SK-N-SH treated with all-trans-retinoic acid at 6 μM for 48 hours (cell line): ENCODE measurements around the gene IKZF1.

Source experiments
- ARNTL ChIP-seq: fragments of 450-650 bp; formaldehyde crosslinking; IDR thresholded peaks from 2 replicates; pipeline ENCODE4 v1.5.0; 2020; ENCODE audit warnings: low read depth, mild to moderate bottlenecking, moderate library complexity, borderline replicate concordance
- CREB5 ChIP-seq: fragments of 250-450 bp; sonication (Bioruptor Pico); IDR thresholded peaks from 2 replicates; pipeline ENCODE4 v1.5.1; 2020; ENCODE audit warnings: low read depth, mild to moderate bottlenecking, moderate library complexity
- CSDC2 ChIP-seq: fragments of 250-450 bp; sonication (Bioruptor Pico); IDR thresholded peaks from 2 replicates; pipeline ENCODE4 v1.5.0; 2020; ENCODE audit warnings: mild to moderate bottlenecking, moderate library complexity
- ESRRG ChIP-seq: fragments of 250-450 bp; sonication (Bioruptor Pico); IDR thresholded peaks from 2 replicates; pipeline ENCODE4 v1.6.1; 2021; ENCODE audit warnings: mild to moderate bottlenecking
- ISL1 ChIP-seq: fragments of 250-450 bp; sonication (Bioruptor Pico); IDR thresholded peaks from 2 replicates; pipeline ENCODE4 v2.1.2; 2022; ENCODE audit warnings: mild to moderate bottlenecking, moderate library complexity
- RARB ChIP-seq: fragments of 250-450 bp; sonication (Bioruptor Pico); IDR thresholded peaks from 2 replicates; pipeline ENCODE4 v1.8.0; 2021; ENCODE audit warnings: mild to moderate bottlenecking, moderate library complexity
- SNAI2 ChIP-seq: fragments of 250-450 bp; sonication (Bioruptor Pico); IDR thresholded peaks from 2 replicates; pipeline ENCODE4 v1.5.0; 2020; ENCODE audit warnings: mild to moderate bottlenecking, moderate library complexity
- TCF4 ChIP-seq: fragments of 250-450 bp; sonication (Bioruptor Pico); IDR thresholded peaks from 2 replicates; pipeline ENCODE4 v1.8.0; 2021; ENCODE audit warnings: mild to moderate bottlenecking, moderate library complexity, borderline replicate concordance
- TSHZ2 ChIP-seq: fragments of 250-450 bp; sonication (Bioruptor Pico); IDR thresholded peaks from 2 replicates; pipeline ENCODE4 v1.5.0; 2020; ENCODE audit warnings: mild to moderate bottlenecking, moderate library complexity
- ZFP3 ChIP-seq: fragments of 250-450 bp; sonication (Bioruptor Pico); IDR thresholded peaks from 2 replicates; pipeline ENCODE4 v1.5.0; 2020; ENCODE audit warnings: mild to moderate bottlenecking, moderate library complexity
- ZNF8 ChIP-seq: fragments of 450-650 bp; formaldehyde crosslinking; IDR thresholded peaks from 2 replicates; pipeline ENCODE4 v1.5.0; 2020; ENCODE audit warnings: mild to moderate bottlenecking, moderate library complexity
- TF ChIP-seq, protein P1 (sequence below): fragments of 250-450 bp; sonication (Bioruptor Pico); IDR thresholded peaks from 2 replicates; pipeline ENCODE4 v1.8.0; 2020; ENCODE audit warnings: mild to moderate bottlenecking, moderate library complexity, borderline replicate concordance

DNA sequence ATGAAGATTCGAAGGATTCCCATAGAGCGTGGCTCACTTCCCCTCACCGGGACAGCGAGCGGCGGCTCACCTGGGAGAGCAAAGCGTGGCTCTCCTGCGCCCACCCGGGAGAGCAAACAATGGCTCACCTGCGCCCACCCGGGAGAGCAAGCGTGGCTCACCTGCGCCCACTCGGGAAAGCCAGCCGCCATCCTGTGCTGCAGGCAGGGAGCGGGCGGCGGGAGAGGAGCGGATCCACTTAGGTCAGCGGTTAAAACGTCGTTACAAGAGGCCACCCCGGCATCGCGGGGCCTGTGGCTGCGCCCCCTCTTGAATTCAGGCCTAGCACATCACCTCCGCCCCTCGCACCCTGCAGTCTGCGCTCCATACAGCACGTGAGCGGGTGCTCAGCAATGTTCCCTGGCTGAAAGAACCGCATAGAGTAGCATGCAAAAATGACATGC is 146.1 kb downstream of the IKZF1 start:
- no peak for TF ChIP-seq ESRRG (CRISPR knock-in tag)
- no peak for TF ChIP-seq SNAI2
- TF ChIP-seq TCF4 (CRISPR knock-in tag): no peak
- TF ChIP-seq, protein P1, sequence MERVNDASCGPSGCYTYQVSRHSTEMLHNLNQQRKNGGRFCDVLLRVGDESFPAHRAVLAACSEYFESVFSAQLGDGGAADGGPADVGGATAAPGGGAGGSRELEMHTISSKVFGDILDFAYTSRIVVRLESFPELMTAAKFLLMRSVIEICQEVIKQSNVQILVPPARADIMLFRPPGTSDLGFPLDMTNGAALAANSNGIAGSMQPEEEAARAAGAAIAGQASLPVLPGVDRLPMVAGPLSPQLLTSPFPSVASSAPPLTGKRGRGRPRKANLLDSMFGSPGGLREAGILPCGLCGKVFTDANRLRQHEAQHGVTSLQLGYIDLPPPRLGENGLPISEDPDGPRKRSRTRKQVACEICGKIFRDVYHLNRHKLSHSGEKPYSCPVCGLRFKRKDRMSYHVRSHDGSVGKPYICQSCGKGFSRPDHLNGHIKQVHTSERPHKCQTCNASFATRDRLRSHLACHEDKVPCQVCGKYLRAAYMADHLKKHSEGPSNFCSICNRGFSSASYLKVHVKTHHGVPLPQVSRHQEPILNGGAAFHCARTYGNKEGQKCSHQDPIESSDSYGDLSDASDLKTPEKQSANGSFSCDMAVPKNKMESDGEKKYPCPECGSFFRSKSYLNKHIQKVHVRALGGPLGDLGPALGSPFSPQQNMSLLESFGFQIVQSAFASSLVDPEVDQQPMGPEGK (CRISPR knock-in tag): no peak
- TF ChIP-seq RARB: no peak
- TF ChIP-seq CREB5 (CRISPR knock-in tag): no peak
- no peak for TF ChIP-seq ZFP3 (CRISPR knock-in tag)
- TF ChIP-seq ISL1: no peak
- no peak for TF ChIP-seq TSHZ2 (CRISPR knock-in tag)
- no peak for TF ChIP-seq ARNTL (CRISPR knock-in tag)
- no peak for TF ChIP-seq ZNF8 (CRISPR knock-in tag)
- no peak for TF ChIP-seq CSDC2 (CRISPR knock-in tag)
